SU-DHL-6 (cell line): Measurements from ENCODE around the gene B3GAT1.

Source experiments
- H2AFZ ChIP-seq: fragments of 200-600 bp; sonication (generic); 2 replicates; pipeline ENCODE4 v1.6.1; 2014; ENCODE audit warnings: low read depth, mild to moderate bottlenecking, moderate library complexity, mixed read lengths, antibody characterized with exemption, low read length; ENCODE audit not compliant: severe bottlenecking
- H3F3A ChIP-seq: fragments of 200-600 bp; shearing (Covaris generic); 2 replicates; pipeline ENCODE4 v1.6.0; 2016; ENCODE audit warnings: antibody characterized with exemption, mild to moderate bottlenecking; ENCODE audit not compliant: insufficient read depth
- H3K27ac ChIP-seq: fragments of 200-600 bp; sonication (generic); 2 replicates; pipeline ENCODE4 v1.5.1; 2016; ENCODE audit warnings: low read depth, mild to moderate bottlenecking, low read length, moderate library complexity, mixed read lengths
- H3K27me3 ChIP-seq: fragments of 200-600 bp; sonication (generic), shearing (Covaris generic); 2 replicates; pipeline ENCODE4 v1.6.0; 2014; ENCODE audit warnings: mild to moderate bottlenecking, low read length
- H3K36me3 ChIP-seq: fragments of 200-600 bp; sonication (generic); 2 replicates; pipeline ENCODE4 v1.6.1; 2014; ENCODE audit warnings: mild to moderate bottlenecking, low read length, mixed read lengths
- H3K4me2 ChIP-seq: fragments of 300-600, 200-600 bp; shearing (Covaris generic), sonication (generic); 2 replicates; pipeline ENCODE4 v1.6.0; 2014; ENCODE audit warnings: low read length, low read depth, mild to moderate bottlenecking; ENCODE audit not compliant: poor library complexity, severe bottlenecking
- H3K4me3 ChIP-seq: fragments of 200-600 bp; sonication (generic); 2 replicates; pipeline ENCODE4 v1.5.1; 2014; ENCODE audit warnings: antibody characterized with exemption, low read length, mild to moderate bottlenecking, mixed read lengths; ENCODE audit not compliant: insufficient read depth, poor library complexity, severe bottlenecking
- H3K79me2 ChIP-seq: fragments of 200-600 bp; sonication (generic); 2 replicates; pipeline ENCODE4 v1.6.1; 2014; ENCODE audit warnings: mild to moderate bottlenecking, low read length, moderate library complexity; ENCODE audit not compliant: insufficient read depth
- H3K9ac ChIP-seq: fragments of 200-600 bp; sonication (generic); 2 replicates; pipeline ENCODE4 v1.7.0; 2014; ENCODE audit warnings: mild to moderate bottlenecking, low read length
- H3K9me2 ChIP-seq: fragments of 200-600 bp; sonication (generic); replicated peaks from 2 replicates; pipeline ENCODE4 v1.6.1; 2014; ENCODE audit warnings: low read length; ENCODE audit not compliant: insufficient read depth
- H3K9me3 ChIP-seq: fragments of 200-600 bp; sonication (generic); 2 replicates; pipeline ENCODE4 v1.6.1; 2014; ENCODE audit warnings: low read length, mixed read lengths; ENCODE audit not compliant: insufficient read depth
- H4K20me1 ChIP-seq: fragments of 200-600 bp; sonication (generic); 2 replicates; pipeline ENCODE4 v1.6.1; 2014; ENCODE audit warnings: low read depth, mild to moderate bottlenecking, antibody characterized with exemption, low read length, moderate library complexity, mixed read lengths
- CTCF ChIP-seq: fragments of 200-600 bp; sonication (generic); IDR thresholded peaks from one replicate; pipeline ENCODE4 v1.5.1; 2017; ENCODE audit warnings: antibody characterized with exemption, mild to moderate bottlenecking, low read length, moderate library complexity; ENCODE audit not compliant: insufficient read depth, poor library complexity, severe bottlenecking
- EZH2phosphoT487 ChIP-seq: fragments of 200-600 bp; sonication (generic), shearing (Covaris generic); conservative IDR thresholded peaks from 2 replicates; pipeline ENCODE4 v1.6.1; 2018; ENCODE audit warnings: mild to moderate bottlenecking, antibody characterized with exemption, low read length, moderate library complexity, mixed read lengths

B3GAT1 gene

GRCh38 chr11:134349802-134350355, 62.2 kb downstream of the B3GAT1 start:
- no peaks in the 10 kb centered on the region for H3K27me3 ChIP-seq
- no peak for TF ChIP-seq EZH2phosphoT487
- no peak for TF ChIP-seq CTCF
- no peaks in the 10 kb centered on the region for H3K9me2 ChIP-seq
- H3F3A ChIP-seq, result no peaks in the 10 kb centered on the region
- no peak overlapping the region for H3K4me3 ChIP-seq
- no peak overlapping the region for H3K4me2 ChIP-seq
- H3K9me3 ChIP-seq, result no peaks in the 10 kb centered on the region
- no peaks in the 10 kb centered on the region for H3K79me2 ChIP-seq
- H3K27ac ChIP-seq, result no peak overlapping the region
- no peak overlapping the region for H3K9ac ChIP-seq
- H4K20me1 ChIP-seq, result no peaks in the 10 kb centered on the region
- no peak overlapping the region for H2AFZ ChIP-seq
- H3K36me3 ChIP-seq, result no peaks in the 10 kb centered on the region

GRCh38 chr11:134349109-134349801, 62.8 kb downstream of the B3GAT1 start:
- H3K9ac ChIP-seq, result no peak overlapping the region

GRCh38 chr11:134347441-134347840, 64.6 kb downstream of the B3GAT1 start:
- no peak overlapping the region for H3K4me2 ChIP-seq
- no peak overlapping the region for H3K27ac ChIP-seq
- H3K36me3 ChIP-seq, result no peaks in the 10 kb centered on the region
- no peaks in the 10 kb centered on the region for H3K27me3 ChIP-seq
- no peak overlapping the region for H2AFZ ChIP-seq
- TF ChIP-seq CTCF (no peak), EZH2phosphoT487 (no peak)
- no peaks in the 10 kb centered on the region for H3F3A ChIP-seq
- no peaks in the 10 kb centered on the region for H3K9me3 ChIP-seq
- H4K20me1 ChIP-seq, result no peaks in the 10 kb centered on the region
- H3K4me3 ChIP-seq, result no peak overlapping the region
- H3K79me2 ChIP-seq, result no peaks in the 10 kb centered on the region
- no peaks in the 10 kb centered on the region for H3K9me2 ChIP-seq
- H3K9ac ChIP-seq, result no peak overlapping the region

More at GRCh38 chr11:134349109-134349801, 62.8 kb downstream of the B3GAT1 start:
- H3K9me2 ChIP-seq, result no peaks in the 10 kb centered on the region
- H2AFZ ChIP-seq, result no peak overlapping the region
- H3K4me2 ChIP-seq, result no peak overlapping the region
- no peaks in the 10 kb centered on the region for H3K79me2 ChIP-seq
- no peaks in the 10 kb centered on the region for H3K9me3 ChIP-seq
- no peaks in the 10 kb centered on the region for H4K20me1 ChIP-seq
- no peaks in the 10 kb centered on the region for H3F3A ChIP-seq
- no peak overlapping the region for H3K27ac ChIP-seq
- H3K36me3 ChIP-seq, result no peaks in the 10 kb centered on the region
- no peaks in the 10 kb centered on the region for H3K27me3 ChIP-seq
- TF ChIP-seq CTCF, result no peak
- TF ChIP-seq EZH2phosphoT487, result no peak
- H3K4me3 ChIP-seq, result no peak overlapping the region
